Astrocyte of the cerebellum (primary cell): ENCODE measurements around the gene CHAF1A.

Source experiments
- DNase-seq: peaks from one replicate; pipeline ENCODE4 v3.0.0-alpha.2; 2011; ENCODE audit warnings: low read depth
- H3K4me3 ChIP-seq: 2 replicates; pipeline ENCODE4 v1.5.1; 2011; ENCODE audit warnings: mild to moderate bottlenecking, low read depth, low read length, moderate library complexity
- in situ Hi-C: cut with HindIII; loops from 2 replicates; pipeline ENCODE4 v1.10.0; 2017; ENCODE audit warnings: low sequenced_read_pairs
- TF ChIP-seq, protein P1 (sequence below): IDR thresholded peaks from 2 replicates; pipeline ENCODE4 v1.5.1; 2012; ENCODE audit warnings: low read length, low read depth, moderate library complexity, mild to moderate bottlenecking; ENCODE audit errors: missing control alignments

CHAF1A gene

DNA sequence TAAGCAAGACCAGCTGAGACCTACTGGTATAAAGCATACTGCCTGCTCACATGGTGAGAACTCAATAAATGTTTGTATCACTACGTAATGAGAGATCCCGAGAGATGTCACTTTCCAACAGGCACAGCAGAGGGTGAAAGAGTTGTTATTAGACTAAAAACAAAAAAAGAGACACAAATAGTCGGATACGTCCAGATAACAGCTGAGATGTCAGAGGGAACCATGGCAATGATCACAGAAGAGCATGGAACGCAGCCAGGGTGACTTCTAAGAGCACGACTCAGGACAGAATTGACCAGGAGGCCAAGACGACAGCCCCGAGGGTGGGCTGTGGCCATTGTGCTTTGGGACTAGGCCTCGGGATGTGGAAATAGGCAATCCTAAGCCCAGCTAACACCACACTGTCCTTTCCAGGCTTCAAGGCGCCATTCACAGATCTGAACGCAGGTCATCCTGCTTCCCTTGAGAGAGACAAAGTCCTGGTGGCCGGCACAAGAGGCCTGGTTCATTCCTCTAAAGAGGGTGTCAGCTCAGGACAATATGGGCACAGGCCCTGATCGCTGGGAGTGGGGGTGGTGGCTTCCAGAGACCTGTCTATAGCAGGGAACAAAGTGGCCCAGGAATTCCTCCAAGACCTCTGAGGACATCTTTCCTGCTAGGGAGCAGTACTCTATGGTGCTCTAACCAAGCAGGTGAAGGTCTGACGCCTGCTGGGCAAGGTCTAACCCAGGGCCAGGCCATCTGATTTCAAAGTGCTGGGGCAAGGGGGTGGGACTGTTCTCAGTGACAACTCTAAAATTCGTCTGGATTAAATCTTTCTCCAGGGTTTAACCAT lies 5.3 kb upstream of the CHAF1A start:
- H3K4me3 ChIP-seq, result no peak overlapping the region
- in situ Hi-C loops, result no loop called here
- TF ChIP-seq, protein P1, sequence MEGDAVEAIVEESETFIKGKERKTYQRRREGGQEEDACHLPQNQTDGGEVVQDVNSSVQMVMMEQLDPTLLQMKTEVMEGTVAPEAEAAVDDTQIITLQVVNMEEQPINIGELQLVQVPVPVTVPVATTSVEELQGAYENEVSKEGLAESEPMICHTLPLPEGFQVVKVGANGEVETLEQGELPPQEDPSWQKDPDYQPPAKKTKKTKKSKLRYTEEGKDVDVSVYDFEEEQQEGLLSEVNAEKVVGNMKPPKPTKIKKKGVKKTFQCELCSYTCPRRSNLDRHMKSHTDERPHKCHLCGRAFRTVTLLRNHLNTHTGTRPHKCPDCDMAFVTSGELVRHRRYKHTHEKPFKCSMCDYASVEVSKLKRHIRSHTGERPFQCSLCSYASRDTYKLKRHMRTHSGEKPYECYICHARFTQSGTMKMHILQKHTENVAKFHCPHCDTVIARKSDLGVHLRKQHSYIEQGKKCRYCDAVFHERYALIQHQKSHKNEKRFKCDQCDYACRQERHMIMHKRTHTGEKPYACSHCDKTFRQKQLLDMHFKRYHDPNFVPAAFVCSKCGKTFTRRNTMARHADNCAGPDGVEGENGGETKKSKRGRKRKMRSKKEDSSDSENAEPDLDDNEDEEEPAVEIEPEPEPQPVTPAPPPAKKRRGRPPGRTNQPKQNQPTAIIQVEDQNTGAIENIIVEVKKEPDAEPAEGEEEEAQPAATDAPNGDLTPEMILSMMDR, result no peak
- DNase-seq, result no peak

DNA sequence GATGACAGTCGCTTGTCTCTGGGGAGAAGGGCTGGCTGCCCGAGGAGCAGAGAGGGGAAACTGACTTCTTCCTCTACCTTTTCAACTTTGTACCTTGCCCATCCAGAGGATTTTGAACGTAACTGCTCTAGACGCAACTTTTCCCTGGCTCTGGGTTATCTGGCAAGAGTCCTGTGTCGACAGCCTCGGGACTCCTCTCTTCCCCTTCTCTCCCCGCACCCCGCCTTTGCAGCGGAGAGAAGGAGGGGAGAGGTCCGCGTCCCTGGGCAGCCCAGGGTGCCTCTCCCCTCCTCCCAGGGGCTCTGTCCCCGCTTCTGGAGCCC lies 2.7 kb upstream of the CHAF1A start:
- TF ChIP-seq, protein P1, result no peak
- no peak for DNase-seq
- in situ Hi-C loops, result no loop called here
- H3K4me3 ChIP-seq, result peak overlapping the region; percentile 95

DNA sequence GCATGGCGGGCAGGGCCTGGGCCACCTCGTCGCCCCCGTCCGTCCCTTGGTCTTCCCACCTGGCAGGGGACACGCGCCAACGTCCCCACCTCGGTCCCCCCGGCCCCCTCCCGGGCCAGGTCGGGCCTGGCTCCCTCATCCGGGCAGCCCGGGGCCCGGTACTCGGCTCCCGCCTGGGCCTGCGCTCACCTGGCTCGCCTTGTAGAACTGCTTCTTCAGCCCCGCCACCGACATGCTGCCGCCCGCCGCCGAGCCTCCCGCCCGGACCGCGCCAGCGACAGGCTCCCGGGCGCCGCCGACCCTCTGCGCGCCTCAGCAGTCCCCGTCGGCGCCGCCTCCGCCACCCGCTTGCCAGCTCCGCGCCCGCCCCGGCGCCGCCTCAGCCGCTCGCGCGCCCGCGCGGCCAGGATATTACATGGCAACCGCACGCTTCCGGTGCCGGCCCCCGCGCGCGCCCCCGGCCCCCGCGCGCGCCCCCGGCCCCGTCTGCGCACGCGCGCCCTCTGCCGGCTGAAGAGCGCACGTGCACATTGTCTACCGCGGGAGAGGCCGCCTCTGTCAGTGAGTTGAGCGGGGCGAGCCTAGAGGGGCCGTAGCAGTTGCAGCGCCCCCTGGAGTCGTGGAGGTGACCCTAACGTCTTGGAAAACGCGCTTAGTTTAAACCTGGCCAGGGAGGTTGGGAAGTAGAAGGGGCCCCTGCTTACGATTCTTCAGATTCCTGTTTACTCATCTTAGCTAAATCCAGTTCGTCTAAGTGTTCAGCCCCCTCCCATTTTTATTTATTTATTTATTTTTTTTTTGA lies 2.1 kb upstream of the CHAF1A start, which contains the start of gene SH3GL1:
Gene SH3GL1, minus strand, starts transcription at position 413 of the 802 bp plus-strand sequence. Its CDS starts 179 bp downstream, at position 234.
- TF ChIP-seq, protein P1, result peak; percentile 91
- in situ Hi-C loops, result no loop called here
- DNase-seq, result peak; percentile 84
- peak within 1 kb of the TSS; percentile 95 for H3K4me3 ChIP-seq

DNA sequence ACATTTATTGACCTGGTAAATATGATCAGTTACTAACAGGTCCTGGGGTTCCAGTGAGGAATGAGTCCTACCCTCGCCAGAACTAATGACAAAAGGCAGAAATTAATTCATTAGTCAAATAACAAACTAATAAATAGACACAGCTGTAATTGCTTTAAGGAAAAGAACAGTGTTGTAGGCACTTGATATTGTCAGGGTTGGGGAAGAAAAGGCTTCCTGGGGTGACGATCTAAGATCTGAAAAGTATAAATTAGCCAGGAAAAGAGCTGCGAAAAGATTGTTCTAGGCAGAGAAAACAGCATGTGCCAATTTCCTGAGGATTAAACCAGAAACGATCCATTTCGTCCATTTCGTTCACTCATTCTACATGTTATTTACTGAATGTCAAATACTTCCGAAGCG lies 670 bp upstream of the CHAF1A start:
- TF ChIP-seq, protein P1, result no peak
- in situ Hi-C loops, result no loop called here
- peak overlapping the region; percentile 30 for H3K4me3 ChIP-seq
- DNase-seq, result no peak

DNA sequence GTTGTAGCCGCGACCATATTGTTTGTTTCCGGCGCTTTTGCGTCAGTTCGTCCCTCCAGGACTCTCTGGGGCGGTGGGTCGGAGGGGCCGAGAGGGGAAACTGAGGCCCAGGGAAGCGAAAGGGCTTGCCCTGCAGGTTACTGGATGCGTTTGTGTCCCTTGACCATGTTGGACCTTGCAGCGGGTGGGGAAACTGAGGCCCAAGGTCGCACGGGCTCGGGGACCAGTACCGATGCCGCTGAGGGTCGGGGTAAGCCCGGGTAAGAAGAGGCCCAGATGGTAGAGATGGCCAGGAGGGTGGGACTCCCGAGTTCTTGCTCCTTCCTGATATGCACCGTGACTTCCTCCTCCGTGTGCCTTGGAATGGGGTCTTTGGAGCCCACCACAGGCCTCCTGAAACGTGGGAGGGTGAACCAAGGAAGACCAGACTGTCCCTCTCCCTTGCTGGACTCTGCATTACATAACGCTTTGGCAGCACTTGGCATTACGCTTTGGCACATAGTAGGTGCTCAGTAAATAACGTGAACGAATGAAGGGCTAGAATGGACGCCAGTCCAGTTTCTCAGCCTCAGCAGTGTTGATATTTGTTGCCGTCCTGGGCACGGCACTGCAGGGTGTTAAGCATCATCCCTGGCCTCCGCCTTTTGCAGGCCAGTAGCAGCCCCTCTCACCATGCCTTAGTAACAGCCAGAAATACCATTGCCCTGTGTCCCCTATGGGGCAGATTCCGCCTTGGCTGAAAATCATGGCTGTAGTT lies 743 bp downstream of the CHAF1A start:
- TF ChIP-seq, protein P1, result no peak
- H3K4me3 ChIP-seq, result peak overlapping the region; percentile 84
- no peak for DNase-seq
- in situ Hi-C loops, result no loop called here

DNA sequence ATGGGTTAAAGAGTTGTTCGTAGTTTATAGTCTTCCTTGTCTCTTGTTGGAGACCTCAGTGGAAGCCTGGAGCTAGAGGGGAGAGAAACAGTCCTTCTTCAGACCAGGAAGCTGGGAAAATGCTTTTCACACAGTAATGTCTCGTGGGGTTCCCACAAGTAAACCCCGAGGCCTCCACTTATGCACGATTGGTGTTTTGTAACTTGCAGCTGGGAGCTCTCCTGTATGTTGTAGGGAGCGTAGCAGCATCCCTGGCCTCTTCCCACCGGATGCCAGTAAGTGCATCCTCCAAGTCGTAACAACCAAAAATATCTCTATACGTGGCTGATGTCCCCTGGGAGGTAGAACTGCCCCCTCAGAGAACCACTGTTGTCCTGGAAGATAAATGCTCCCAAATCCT lies 3.5 kb downstream of the CHAF1A start:
- H3K4me3 ChIP-seq, result no peak overlapping the region
- in situ Hi-C loops, result no loop called here

More for the DNA sequence above, 3.5 kb downstream of the CHAF1A start:
- TF ChIP-seq, protein P1, result no peak
- no peak for DNase-seq
